ENCODE measurements around the gene NHLH2. TPM values are rescaled to one million over a fixed set of nuclear protein-coding genes. Genes with fewer than 3 reads are reported as not detected.

The NHLH2 gene
- total RNA-seq, 4 donors from 2014 or later, result not detected

DNA sequence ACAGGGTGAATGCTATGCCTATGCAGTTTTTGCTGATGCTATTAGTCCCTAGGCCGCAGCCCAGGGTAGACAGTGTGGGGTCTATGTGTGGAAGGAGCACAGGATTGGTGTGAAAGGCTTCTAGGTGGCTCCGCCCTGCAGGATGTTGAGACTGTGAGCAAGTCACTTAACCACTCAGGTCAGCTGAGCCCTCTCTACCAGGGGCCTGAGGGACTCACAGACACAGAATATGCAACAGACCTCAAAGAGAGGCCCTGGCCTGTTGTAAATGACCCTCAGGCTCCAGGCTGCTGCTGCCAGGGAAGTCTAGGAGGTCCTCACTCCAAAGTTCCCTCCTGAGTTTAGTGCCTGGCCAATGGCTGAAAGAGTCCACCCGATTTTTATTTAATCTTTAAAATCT, 11.0 kb downstream of the NHLH2 start:
- H3K27ac ChIP-seq, result peak overlapping the region in 1 of 4 donors; percentile 63
- H3K4me3 ChIP-seq, result no peak overlapping the region
- TF ChIP-seq POLR2AphosphoS5 (IDR thresholded peaks at IDR 0.05) (no peak), EP300 (IDR thresholded peaks at IDR 0.05) (no peak), POLR2A (IDR thresholded peaks at IDR 0.05) (no peak), CTCF (IDR thresholded peaks at IDR 0.05) (no peak)
- no peaks in the 10 kb centered on the region for H3K9me3 ChIP-seq
- ATAC-seq, result no peak
- peaks cover 0 to 17% (median 4%) of the 10 kb centered on the region in 3 donors for H3K4me1 ChIP-seq
- WGBS, 2 donors (ENCODE audit: low coverage in 1 of 2), result 81 to 89% methylated on average over 2 of the region's 3 CpGs
- no peaks in the 10 kb centered on the region for H3K36me3 ChIP-seq
- H3K27me3 ChIP-seq, result peaks cover 56% of the 10 kb centered on the region

GRCh38 chr1:115829023-115829674, 11.8 kb downstream of the NHLH2 start:
- no peaks in the 10 kb centered on the region for H3K9me3 ChIP-seq
- peaks cover 48% of the 10 kb centered on the region for H3K27me3 ChIP-seq
- no peaks in the 10 kb centered on the region for H3K36me3 ChIP-seq
- WGBS, 2 donors (ENCODE audit: low coverage in 1 of 2), result 79 to 86% methylated on average over 12 to 17 of the region's 20 CpGs
- TF ChIP-seq POLR2AphosphoS5 (IDR thresholded peaks at IDR 0.05) (peak; percentile 31), EP300 (IDR thresholded peaks at IDR 0.05) (no peak)
- H3K4me1 ChIP-seq, result peaks cover 0 to 17% (median 4%) of the 10 kb centered on the region in 3 donors
- H3K4me3 ChIP-seq, result peak overlapping the region in 1 of 2 donors; percentile 60
- peak overlapping the region in 2 of 4 donors; percentile 41 to 63 for H3K27ac ChIP-seq
- ATAC-seq, result peak; percentile 86

DNA sequence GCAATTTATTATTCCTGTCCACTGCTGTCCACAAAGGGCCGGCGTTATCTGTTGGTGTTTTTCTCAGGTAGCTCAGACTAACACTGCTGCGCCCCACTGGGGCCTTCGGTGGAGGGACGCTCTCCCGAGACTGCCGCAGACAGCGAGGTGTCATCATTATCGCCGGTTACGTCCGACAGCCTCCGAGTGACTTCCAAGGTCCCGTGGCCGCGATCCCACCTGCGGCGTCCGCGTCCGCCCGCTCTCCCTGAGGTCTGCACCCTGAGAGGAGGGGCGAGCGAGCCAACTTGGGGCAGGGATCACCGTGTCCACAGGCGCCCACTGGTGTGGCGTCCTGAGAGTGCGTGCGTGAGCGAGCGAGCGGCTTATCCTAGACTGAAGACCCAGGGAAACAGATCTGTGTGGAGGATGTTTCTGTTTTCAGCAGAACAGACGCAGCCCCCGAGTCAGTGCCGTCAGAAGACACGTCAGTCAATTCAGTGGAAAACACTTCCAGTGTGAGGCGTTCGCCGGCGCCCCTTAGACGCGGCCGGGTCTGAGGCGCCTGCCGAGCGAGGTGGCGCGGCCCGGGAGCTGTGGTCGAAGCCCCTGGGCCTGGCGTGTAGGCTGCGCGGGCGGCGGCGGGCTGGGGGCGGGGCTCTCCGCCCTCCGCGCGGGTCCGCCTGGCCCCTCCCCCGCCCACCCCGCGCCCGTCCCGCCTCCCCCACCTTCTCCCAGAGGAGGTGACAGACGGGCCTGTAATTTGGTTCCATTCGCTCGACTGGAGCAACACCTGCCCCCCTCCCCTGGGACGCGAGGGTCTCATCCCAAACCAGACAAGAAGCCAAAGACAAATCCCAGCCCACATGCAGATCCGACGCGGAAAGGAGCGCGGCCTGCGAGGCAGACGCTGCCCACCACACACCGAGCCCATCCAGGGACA, 12.6 kb downstream of the NHLH2 start:
- Histone ChIP-seq H3K9me3 (peaks cover 0 to 3% (median 0%) of the 10 kb centered on the region in 3 donors), H3K27ac (peak overlapping the region in 3 of 4 donors; percentile 24 to 63 (median 41)), H3K4me1 (peaks cover 0 to 17% (median 4%) of the 10 kb centered on the region in 3 donors), H3K4me3 (peak overlapping the region; percentile 29 to 60), H3K27me3 (peaks cover 40% of the 10 kb centered on the region), H3K36me3 (no peaks in the 10 kb centered on the region)
- 25 to 33% methylated on average over 3 to 6 of the region's 80 CpGs for WGBS, 2 donors (ENCODE audit: low coverage in 1 of 2)
- TF ChIP-seq POLR2A (IDR thresholded peaks at IDR 0.05) (no peak), EP300 (IDR thresholded peaks at IDR 0.05) (no peak), POLR2AphosphoS5 (IDR thresholded peaks at IDR 0.05) (no peak), CTCF (IDR thresholded peaks at IDR 0.05) (peak in 1 of 4 experiments; percentile 9)
- ATAC-seq, result peak; percentile 60

GRCh38 chr1:115827452-115828044, 13.4 kb downstream of the NHLH2 start:
- WGBS, 2 donors (ENCODE audit: low coverage in 1 of 2), result 53 to 82% methylated on average over 6 to 7 of the region's 7 CpGs
- TF ChIP-seq EP300 (IDR thresholded peaks at IDR 0.05), result no peak
- no peak for TF ChIP-seq POLR2AphosphoS5 (IDR thresholded peaks at IDR 0.05)
- Histone ChIP-seq H3K27me3 (peaks cover 32% of the 10 kb centered on the region), H3K36me3 (no peaks in the 10 kb centered on the region), H3K9me3 (peaks cover 0 to 3% (median 0%) of the 10 kb centered on the region in 3 donors), H3K4me1 (peaks cover 0 to 17% (median 4%) of the 10 kb centered on the region in 3 donors), H3K27ac (peak overlapping the region in 1 of 4 donors; percentile 63), H3K4me3 (peak overlapping the region in 1 of 2 donors; percentile 60)
- no peak for ATAC-seq

DNA sequence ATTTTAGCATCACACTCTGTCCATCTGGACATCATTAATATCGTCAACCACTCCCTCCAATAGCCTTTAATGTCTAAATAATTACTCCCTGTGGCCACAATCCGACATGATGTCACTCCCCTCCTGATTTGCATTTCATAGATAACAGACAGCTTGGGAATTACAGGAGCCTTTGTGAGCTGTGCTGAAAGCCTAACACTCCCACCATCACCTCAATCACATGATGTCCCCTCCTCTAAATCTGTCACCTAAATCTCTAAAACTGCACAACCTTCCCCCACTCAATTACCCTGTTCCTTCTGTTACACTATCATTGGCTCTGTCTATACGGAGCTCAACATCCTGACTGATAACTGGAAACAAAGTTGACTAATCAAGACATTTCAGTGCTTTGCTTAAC, 14.3 kb downstream of the NHLH2 start:
- no peak for ATAC-seq
- TF ChIP-seq POLR2A (IDR thresholded peaks at IDR 0.05) (no peak), EP300 (IDR thresholded peaks at IDR 0.05) (no peak), POLR2AphosphoS5 (IDR thresholded peaks at IDR 0.05) (no peak), CTCF (IDR thresholded peaks at IDR 0.05) (no peak)
- peaks cover 0 to 3% (median 0%) of the 10 kb centered on the region in 3 donors for H3K9me3 ChIP-seq
- WGBS, 2 donors (ENCODE audit: low coverage in 1 of 2), result 26 to 67% methylated on average over 1 to 3 of the region's 3 CpGs
- no peak overlapping the region for H3K4me3 ChIP-seq
- no peaks in the 10 kb centered on the region for H3K36me3 ChIP-seq
- H3K27ac ChIP-seq, result no peak overlapping the region
- peaks cover 30% of the 10 kb centered on the region for H3K27me3 ChIP-seq
- peaks cover 0 to 17% (median 4%) of the 10 kb centered on the region in 3 donors for H3K4me1 ChIP-seq

All from gastroesophageal sphincter (tissue), 4 donors.